ENCODE results near the gene NCKAP5.

The NCKAP5 gene

DNA sequence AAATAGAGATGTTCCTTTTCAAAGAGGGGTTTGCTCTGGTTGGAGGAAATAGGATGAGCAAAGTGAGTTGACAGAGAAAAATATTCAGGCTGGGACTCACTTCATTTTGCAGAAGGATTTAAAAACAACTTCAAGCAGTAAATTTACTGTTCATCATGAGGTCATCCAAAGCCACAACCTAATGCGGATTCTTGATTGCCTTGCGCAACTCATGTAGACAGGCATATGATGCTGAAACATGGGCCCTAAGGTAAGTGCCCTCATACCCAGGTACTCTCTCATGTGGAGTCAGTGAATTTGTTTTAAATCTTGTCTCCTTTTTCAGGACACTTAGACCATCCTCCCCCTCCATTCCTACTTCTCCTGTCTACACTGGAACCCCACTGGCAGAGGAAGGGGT, 846.3 kb downstream of the NCKAP5 start:
- H3K4me3 ChIP-seq (ENCODE audit: low read depth, low read length): no peak overlapping the region
- in situ Hi-C loops (cut with HindIII; ENCODE audit: low pct_ligation_motif_present, low sequenced_read_pairs): no loop called here

DNA sequence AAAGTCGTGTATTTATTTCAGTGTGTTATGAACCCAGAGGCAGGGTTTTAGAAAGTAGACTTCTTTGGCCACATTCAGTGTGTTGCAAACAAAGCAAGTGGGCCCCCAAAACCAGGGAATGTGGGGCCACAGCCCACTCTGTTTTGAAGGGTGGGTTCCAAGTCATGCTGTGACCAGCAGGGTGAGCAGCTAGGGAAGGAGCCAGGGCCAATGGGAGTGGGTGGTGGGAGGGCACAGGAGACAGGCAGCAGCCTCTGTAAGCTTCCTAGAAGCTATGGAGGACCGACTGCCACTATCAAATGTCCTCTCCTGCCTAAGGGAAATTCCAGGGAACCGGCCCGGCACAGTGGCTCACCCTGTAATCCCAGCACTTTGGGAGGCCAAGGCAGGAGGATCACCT, 847.9 kb downstream of the NCKAP5 start:
- Histone ChIP-seq H3K4me3 (ENCODE audit: low read depth, low read length) (no peak overlapping the region), H3K27me3 (replicated peaks) (no peaks in the 10 kb centered on the region), H3K36me3 (replicated peaks) (no peaks in the 10 kb centered on the region), H3K27ac (no peak overlapping the region)
- no peak for DNase-seq
- in situ Hi-C loops (cut with HindIII; ENCODE audit: low pct_ligation_motif_present, low sequenced_read_pairs): no loop called here
- TF ChIP-seq, protein P1, sequence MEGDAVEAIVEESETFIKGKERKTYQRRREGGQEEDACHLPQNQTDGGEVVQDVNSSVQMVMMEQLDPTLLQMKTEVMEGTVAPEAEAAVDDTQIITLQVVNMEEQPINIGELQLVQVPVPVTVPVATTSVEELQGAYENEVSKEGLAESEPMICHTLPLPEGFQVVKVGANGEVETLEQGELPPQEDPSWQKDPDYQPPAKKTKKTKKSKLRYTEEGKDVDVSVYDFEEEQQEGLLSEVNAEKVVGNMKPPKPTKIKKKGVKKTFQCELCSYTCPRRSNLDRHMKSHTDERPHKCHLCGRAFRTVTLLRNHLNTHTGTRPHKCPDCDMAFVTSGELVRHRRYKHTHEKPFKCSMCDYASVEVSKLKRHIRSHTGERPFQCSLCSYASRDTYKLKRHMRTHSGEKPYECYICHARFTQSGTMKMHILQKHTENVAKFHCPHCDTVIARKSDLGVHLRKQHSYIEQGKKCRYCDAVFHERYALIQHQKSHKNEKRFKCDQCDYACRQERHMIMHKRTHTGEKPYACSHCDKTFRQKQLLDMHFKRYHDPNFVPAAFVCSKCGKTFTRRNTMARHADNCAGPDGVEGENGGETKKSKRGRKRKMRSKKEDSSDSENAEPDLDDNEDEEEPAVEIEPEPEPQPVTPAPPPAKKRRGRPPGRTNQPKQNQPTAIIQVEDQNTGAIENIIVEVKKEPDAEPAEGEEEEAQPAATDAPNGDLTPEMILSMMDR (IDR thresholded peaks at IDR 0.05; ENCODE audit: low read depth, low read length, missing control alignments): no peak

More for the DNA sequence above, 846.3 kb downstream of the NCKAP5 start:
- TF ChIP-seq, protein P1 (IDR thresholded peaks at IDR 0.05; ENCODE audit: low read depth, low read length, missing control alignments): no peak
- Histone ChIP-seq H3K27ac (no peak overlapping the region), H3K27me3 (replicated peaks) (no peaks in the 10 kb centered on the region), H3K36me3 (replicated peaks) (no peaks in the 10 kb centered on the region)
- DNase-seq: no peak

DNA sequence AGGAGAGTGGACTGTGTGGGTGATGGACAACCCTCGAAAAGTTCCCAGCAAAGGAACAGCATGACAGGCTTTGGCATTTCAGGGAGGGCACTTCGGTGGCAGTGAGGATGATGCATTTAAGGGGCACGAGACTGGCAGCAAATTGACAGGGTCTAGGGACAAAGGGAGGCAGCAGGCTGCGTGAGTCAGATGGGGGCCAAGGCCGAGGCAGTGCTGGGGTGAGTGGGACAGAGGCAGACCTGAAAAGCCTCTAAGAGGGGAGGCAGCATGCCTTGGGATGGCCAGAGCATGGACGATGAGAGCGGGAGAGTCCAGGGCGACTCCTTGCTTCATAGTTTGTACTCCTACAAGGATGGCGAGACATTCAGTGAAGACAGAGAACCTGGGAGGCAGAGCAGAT, 848.8 kb downstream of the NCKAP5 start:
- no peak overlapping the region for H3K4me3 ChIP-seq (ENCODE audit: low read depth, low read length)
- TF ChIP-seq, protein P1 (IDR thresholded peaks at IDR 0.05; ENCODE audit: low read depth, low read length, missing control alignments): no peak
- no peaks in the 10 kb centered on the region for H3K27me3 ChIP-seq (replicated peaks)
- in situ Hi-C loops (cut with HindIII; ENCODE audit: low pct_ligation_motif_present, low sequenced_read_pairs): no loop called here
- DNase-seq: no peak
- H3K27ac ChIP-seq: no peak overlapping the region
- H3K36me3 ChIP-seq (replicated peaks): no peaks in the 10 kb centered on the region

DNA sequence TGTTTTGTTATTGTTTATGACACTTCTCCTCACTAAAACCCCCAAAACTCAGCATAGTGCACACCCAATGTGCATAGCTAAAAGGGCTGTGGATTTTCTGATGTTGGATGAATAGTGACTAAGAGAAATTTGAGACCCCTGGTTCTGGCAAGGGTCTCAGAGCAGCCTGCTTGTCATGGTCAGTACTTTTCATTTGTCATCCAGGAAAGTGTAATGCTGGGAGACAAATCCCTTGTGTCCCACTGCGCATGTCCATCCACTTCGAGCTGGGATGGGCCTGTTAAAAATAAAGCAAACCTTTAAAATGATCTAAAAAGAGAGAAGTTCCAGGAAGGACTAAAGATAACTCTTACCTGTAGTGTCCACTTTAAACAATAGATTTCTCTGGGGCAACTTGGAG, 851.3 kb downstream of the NCKAP5 start:
- no peak overlapping the region for H3K4me3 ChIP-seq (ENCODE audit: low read depth, low read length)
- no peak for DNase-seq
- no peak overlapping the region for H3K27ac ChIP-seq
- H3K27me3 ChIP-seq (replicated peaks): no peaks in the 10 kb centered on the region
- in situ Hi-C loops (cut with HindIII; ENCODE audit: low pct_ligation_motif_present, low sequenced_read_pairs): no loop called here
- TF ChIP-seq, protein P1 (IDR thresholded peaks at IDR 0.05; ENCODE audit: low read depth, low read length, missing control alignments): no peak
- H3K36me3 ChIP-seq (replicated peaks): no peaks in the 10 kb centered on the region

DNA sequence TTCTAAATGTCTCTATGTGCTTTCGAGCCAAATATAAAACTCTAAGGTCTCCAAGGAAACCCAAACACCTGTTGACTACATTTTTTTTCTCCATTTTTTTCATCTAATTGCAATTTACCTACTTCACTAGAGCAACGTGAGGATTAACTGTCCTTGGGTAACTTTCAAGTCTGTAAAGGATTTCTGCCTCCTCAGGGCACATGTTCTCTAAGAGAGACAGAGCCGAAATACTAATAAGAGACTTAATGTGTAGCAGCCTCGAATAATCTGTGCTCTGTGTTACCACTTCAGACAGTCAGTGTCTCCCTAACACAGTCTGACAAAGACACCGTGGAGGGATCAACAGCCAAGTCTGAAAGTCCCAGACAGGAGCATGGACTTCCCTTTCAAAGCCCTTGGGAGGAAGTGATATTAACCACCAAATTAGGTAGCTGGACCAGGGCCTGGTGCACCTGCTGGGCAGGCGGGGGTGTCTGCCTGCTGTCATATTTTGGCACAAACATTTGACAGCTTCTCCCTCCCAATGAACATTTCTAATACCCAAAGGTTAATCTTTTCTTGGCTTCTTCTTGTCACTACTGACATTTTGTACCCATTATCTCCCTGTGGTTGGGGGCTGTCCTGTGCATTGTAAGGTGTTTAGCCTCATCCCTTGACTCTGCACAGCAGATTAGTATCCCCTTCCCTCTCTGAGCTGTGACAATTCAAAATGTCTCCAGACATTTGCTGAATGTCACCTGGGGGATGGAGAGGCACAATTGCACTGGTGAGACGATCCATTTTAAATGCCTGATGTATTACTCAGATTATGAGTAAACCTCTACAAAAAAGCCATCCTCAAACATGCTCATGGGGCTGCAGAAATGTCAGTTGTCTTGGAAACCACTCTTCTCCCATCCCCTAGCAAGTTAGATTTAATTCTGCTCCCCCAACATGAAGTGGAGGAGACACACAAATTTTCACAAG, 852.6 kb downstream of the NCKAP5 start:
- TF ChIP-seq, protein P1 (IDR thresholded peaks at IDR 0.05; ENCODE audit: low read depth, low read length, missing control alignments): no peak
- in situ Hi-C loops (cut with HindIII; ENCODE audit: low pct_ligation_motif_present, low sequenced_read_pairs): no loop called here
- Histone ChIP-seq H3K27me3 (replicated peaks) (no peaks in the 10 kb centered on the region), H3K36me3 (replicated peaks) (no peaks in the 10 kb centered on the region), H3K27ac (no peak overlapping the region), H3K4me3 (ENCODE audit: low read depth, low read length) (no peak overlapping the region)
- DNase-seq: no peak

Measured in brain microvascular endothelial cell (primary cell).